ENCODE results near the gene NCS1.

DNA sequence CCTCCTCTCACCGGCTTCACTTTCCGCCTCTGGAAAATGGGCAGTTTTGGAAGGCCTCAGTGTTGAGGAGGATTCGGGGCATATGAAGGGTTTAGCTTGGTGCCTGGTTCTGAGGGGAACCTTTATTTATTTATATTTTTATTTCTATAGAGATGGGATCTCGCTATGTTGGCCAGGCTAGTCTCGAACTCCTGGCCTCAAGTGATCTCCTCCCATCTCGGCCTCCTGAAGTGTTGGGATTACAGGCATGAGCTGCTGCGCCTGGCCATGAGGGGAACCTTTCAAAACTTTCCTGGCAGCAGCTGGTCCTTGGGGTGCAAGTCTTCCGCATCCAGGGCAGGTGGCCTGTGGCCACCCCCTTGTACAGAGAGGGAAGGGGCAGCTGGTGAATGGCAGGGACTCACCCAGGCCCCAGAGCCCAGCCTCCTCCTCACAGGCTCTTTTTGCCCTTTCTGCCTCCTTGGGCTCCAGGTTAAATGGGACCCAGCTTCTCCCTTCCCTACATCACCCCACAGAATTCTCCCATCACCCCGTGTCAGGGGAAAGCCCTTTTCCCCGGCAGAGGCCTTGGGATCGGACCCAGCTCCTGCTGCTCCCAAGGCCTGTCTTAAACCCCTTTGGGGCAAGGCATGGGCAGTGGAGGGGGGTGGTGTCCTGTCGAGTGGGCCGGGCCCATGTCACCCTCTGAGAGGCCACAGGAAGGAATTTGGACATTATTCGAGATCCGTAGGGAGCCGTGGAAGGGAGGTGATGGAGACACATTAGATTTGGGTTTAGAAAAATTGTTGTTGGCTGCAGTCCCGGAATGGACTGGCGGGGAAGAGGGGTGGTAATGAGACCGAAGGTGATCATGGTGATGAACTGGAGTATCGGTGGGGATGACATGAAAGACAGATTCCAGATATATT is 5.9 kb downstream of the NCS1 start:
- no peak for TF ChIP-seq POLR2A (IDR thresholded peaks at IDR 0.05; ENCODE audit: low read depth)
- TF ChIP-seq, protein P1, sequence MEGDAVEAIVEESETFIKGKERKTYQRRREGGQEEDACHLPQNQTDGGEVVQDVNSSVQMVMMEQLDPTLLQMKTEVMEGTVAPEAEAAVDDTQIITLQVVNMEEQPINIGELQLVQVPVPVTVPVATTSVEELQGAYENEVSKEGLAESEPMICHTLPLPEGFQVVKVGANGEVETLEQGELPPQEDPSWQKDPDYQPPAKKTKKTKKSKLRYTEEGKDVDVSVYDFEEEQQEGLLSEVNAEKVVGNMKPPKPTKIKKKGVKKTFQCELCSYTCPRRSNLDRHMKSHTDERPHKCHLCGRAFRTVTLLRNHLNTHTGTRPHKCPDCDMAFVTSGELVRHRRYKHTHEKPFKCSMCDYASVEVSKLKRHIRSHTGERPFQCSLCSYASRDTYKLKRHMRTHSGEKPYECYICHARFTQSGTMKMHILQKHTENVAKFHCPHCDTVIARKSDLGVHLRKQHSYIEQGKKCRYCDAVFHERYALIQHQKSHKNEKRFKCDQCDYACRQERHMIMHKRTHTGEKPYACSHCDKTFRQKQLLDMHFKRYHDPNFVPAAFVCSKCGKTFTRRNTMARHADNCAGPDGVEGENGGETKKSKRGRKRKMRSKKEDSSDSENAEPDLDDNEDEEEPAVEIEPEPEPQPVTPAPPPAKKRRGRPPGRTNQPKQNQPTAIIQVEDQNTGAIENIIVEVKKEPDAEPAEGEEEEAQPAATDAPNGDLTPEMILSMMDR (IDR thresholded peaks at IDR 0.05): no peak
- no peak for TF ChIP-seq POLR2AphosphoS5 (IDR thresholded peaks at IDR 0.05)
- TF ChIP-seq EP300 (IDR thresholded peaks at IDR 0.05): no peak

Measured in esophagus muscularis mucosa (tissue), 4 donors.